ENCODE results near the gene TPH2.

DNA sequence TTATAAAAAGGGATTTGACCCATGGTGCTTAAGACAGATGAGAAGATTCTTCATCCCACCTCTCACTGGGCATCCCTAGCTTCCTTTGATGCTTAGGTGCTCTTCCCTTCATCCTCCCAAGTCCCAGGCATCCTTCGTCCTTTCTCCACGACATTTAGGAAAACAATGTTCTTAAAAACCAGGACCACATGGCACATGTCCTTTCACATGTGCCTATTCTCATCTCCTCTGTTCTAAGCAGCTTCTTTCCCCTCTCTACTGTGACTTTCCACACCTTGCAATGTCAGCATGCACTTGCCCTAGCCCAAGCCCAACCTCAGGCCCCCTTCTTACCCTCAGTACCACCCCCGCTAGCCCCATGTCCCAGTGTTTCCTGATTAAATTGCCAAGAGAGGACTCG lies 12.2 kb downstream of the TPH2 start:
- TF ChIP-seq, protein P1, sequence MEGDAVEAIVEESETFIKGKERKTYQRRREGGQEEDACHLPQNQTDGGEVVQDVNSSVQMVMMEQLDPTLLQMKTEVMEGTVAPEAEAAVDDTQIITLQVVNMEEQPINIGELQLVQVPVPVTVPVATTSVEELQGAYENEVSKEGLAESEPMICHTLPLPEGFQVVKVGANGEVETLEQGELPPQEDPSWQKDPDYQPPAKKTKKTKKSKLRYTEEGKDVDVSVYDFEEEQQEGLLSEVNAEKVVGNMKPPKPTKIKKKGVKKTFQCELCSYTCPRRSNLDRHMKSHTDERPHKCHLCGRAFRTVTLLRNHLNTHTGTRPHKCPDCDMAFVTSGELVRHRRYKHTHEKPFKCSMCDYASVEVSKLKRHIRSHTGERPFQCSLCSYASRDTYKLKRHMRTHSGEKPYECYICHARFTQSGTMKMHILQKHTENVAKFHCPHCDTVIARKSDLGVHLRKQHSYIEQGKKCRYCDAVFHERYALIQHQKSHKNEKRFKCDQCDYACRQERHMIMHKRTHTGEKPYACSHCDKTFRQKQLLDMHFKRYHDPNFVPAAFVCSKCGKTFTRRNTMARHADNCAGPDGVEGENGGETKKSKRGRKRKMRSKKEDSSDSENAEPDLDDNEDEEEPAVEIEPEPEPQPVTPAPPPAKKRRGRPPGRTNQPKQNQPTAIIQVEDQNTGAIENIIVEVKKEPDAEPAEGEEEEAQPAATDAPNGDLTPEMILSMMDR (conservative IDR thresholded peaks at IDR 0.05): no peak
- no peak for TF ChIP-seq ZFX (IDR thresholded peaks at IDR 0.05)
